ENCODE measurements around the gene DEFB119.
"Not testable (repeated sequence)": the region's sequence is repeated elsewhere in the genome, so short reads cannot be mapped to it uniquely, and the experiment has no call there.

Gene DEFB119

GRCh38 chr20:31390490-31390889 lies at the start of gene DEFB119:
DEFB119 (minus strand) TSS chr20:31390590; CDS start chr20:31390483, 107 bp downstream.
- FAIRE-seq, result no peak

GRCh38 chr20:31430568-31431115 lies 40.3 kb upstream of the DEFB119 start:
- no peak for DNase-seq (ENCODE audit: low spot score)

More at GRCh38 chr20:31390490-31390889, at the start of gene DEFB119:
- no peak for DNase-seq (ENCODE audit: low spot score)

GRCh38 chr20:31427576-31427975 lies 37.2 kb upstream of the DEFB119 start:
- DNase-seq (ENCODE audit: low spot score); FAIRE-seq: not testable (repeated sequence)

More at GRCh38 chr20:31430568-31431115, 40.3 kb upstream of the DEFB119 start:
- FAIRE-seq, result no peak

GRCh38 chr20:31426891-31427551 lies 36.6 kb upstream of the DEFB119 start:
- FAIRE-seq; DNase-seq (ENCODE audit: low spot score): not testable (repeated sequence)

GRCh38 chr20:31425797-31426196 lies 35.4 kb upstream of the DEFB119 start:
- DNase-seq (ENCODE audit: low spot score) (no peak), FAIRE-seq (no peak)

GRCh38 chr20:31418307-31418706 lies 27.9 kb upstream of the DEFB119 start:
- no peak for FAIRE-seq
- DNase-seq (ENCODE audit: low spot score), result no peak

- no peak for FAIRE-seq
Observed at GRCh38 chr20:31415653-31416052, 25.3 kb upstream of the DEFB119 start.

GRCh38 chr20:31414381-31414780 lies 24.0 kb upstream of the DEFB119 start:
- no peak for DNase-seq (ENCODE audit: low spot score)
- FAIRE-seq, result no peak

More at GRCh38 chr20:31415653-31416052, 25.3 kb upstream of the DEFB119 start:
- DNase-seq (ENCODE audit: low spot score), result no peak

GRCh38 chr20:31410011-31410410 lies 19.6 kb upstream of the DEFB119 start:
- DNase-seq (ENCODE audit: low spot score), result no peak
- no peak for FAIRE-seq

GRCh38 chr20:31406115-31406514 lies 15.7 kb upstream of the DEFB119 start, which contains the start of gene DEFB121:
DEFB121 (minus strand) TSS chr20:31406215; CDS start chr20:31406152, 63 bp downstream.
- FAIRE-seq (no peak), DNase-seq (ENCODE audit: low spot score) (peak; percentile 32)

GRCh38 chr20:31403886-31404285 lies 13.5 kb upstream of the DEFB119 start:
- FAIRE-seq, result no peak
- no peak for DNase-seq (ENCODE audit: low spot score)

- no peak for DNase-seq (ENCODE audit: low spot score)
- FAIRE-seq, result no peak
Observed at GRCh38 chr20:31394900-31395299, 4.5 kb upstream of the DEFB119 start.

GRCh38 chr20:31392836-31393235 lies 2.4 kb upstream of the DEFB119 start:
- no peak for FAIRE-seq
- DNase-seq (ENCODE audit: low spot score), result no peak

- no peak for FAIRE-seq
Observed at GRCh38 chr20:31374346-31374745, 16.0 kb downstream of the DEFB119 start.

GRCh38 chr20:31368301-31368700 lies 22.1 kb downstream of the DEFB119 start, which contains the start of gene DEFB118:
DEFB118 (plus strand) TSS chr20:31368601; CDS start chr20:31368651, 50 bp downstream.
- DNase-seq (ENCODE audit: low spot score), result no peak
- no peak for FAIRE-seq

More at GRCh38 chr20:31374346-31374745, 16.0 kb downstream of the DEFB119 start:
- DNase-seq (ENCODE audit: low spot score), result no peak

- FAIRE-seq; DNase-seq (ENCODE audit: low spot score): not testable (repeated sequence)
Observed at GRCh38 chr20:31364272-31364671, 26.1 kb downstream of the DEFB119 start.

GRCh38 chr20:31363295-31363694 lies 27.1 kb downstream of the DEFB119 start:
- DNase-seq (ENCODE audit: low spot score) (no peak), FAIRE-seq (no peak)

- no peak for FAIRE-seq
Observed at GRCh38 chr20:31355981-31356380, 34.4 kb downstream of the DEFB119 start.

GRCh38 chr20:31341470-31341869 lies 48.9 kb downstream of the DEFB119 start:
- FAIRE-seq (no peak), DNase-seq (ENCODE audit: low spot score) (no peak)

More at GRCh38 chr20:31355981-31356380, 34.4 kb downstream of the DEFB119 start:
- no peak for DNase-seq (ENCODE audit: low spot score)

- no peak for FAIRE-seq
- no peak for DNase-seq (ENCODE audit: low spot score)
Observed at GRCh38 chr20:31330893-31331292, 59.5 kb downstream of the DEFB119 start.

All from RCC 7860 (cell line).